ENCODE data around the gene PPFIBP1.

GRCh38 chr12:27645671-27646070 lies 121.7 kb downstream of the PPFIBP1 start:
- TF ChIP-seq HCFC1 (IDR thresholded peaks at IDR 0.05; ENCODE audit: low read depth, low read length), result no peak
- no peak for TF ChIP-seq ZNF146 (CRISPR knock-in tag; IDR thresholded peaks at IDR 0.05; ENCODE audit: unreplicated experiment)
- no peak for TF ChIP-seq FOXO4 (CRISPR knock-in tag; IDR thresholded peaks at IDR 0.05)
- no peak for TF ChIP-seq NEUROD1 (IDR thresholded peaks at IDR 0.05; ENCODE audit: borderline replicate concordance, low read depth, low read length, partially characterized antibody)
- no peak for TF ChIP-seq STAT5A (IDR thresholded peaks at IDR 0.05; ENCODE audit: borderline replicate concordance, low read length)
- no peak for TF ChIP-seq TEAD1 (CRISPR knock-in tag; IDR thresholded peaks at IDR 0.05)
- no peak for TF ChIP-seq ELK1 (CRISPR knock-in tag; IDR thresholded peaks at IDR 0.05)
- TF ChIP-seq MAX (CRISPR knock-in tag; IDR thresholded peaks at IDR 0.05), result no peak
- no peak for TF ChIP-seq ZFX (CRISPR knock-in tag; IDR thresholded peaks at IDR 0.05)
- TF ChIP-seq ZBTB7A (IDR thresholded peaks at IDR 0.05; ENCODE audit: borderline replicate concordance, control insufficient read depth, low read depth, low read length), result no peak
- no peak for TF ChIP-seq CTCF (IDR thresholded peaks at IDR 0.05 in 2 of 3, conservative IDR thresholded peaks at IDR 0.05 in 1 of 3; ENCODE audit: insufficient read depth in 2 of 3, low read depth in 1 of 3, low read length in 3 of 3)
- no peak for TF ChIP-seq ZNF197 (CRISPR knock-in tag; IDR thresholded peaks at IDR 0.05; ENCODE audit: low read depth)

All from K562 (cell line).